Breast epithelium (tissue), 3 donors: ENCODE data around the gene HOOK1.

Source experiments
- CTCF ChIP-seq, 3 donors: fragments of 450-650 bp; IDR thresholded peaks; one replicate each; pipeline ENCODE4 v1.5.1; 2016 to 2017; ENCODE audit warnings: antibody characterized with exemption in 3 of 3, mild to moderate bottlenecking in 3 of 3, moderate library complexity in 3 of 3
- POLR2A ChIP-seq: fragments of 450-650 bp; IDR thresholded peaks from one replicate; pipeline ENCODE4 v1.6.1; 2016; ENCODE audit warnings: antibody characterized with exemption, mild to moderate bottlenecking, moderate library complexity
- POLR2AphosphoS5 ChIP-seq, 3 donors: sonication (generic); formaldehyde crosslinking; IDR thresholded peaks; one replicate each; pipeline ENCODE4 v1.6.1; 2017; ENCODE audit warnings: antibody characterized with exemption in 3 of 3

- TF ChIP-seq CTCF (IDR thresholded peaks at IDR 0.05) (no peak), POLR2AphosphoS5 (IDR thresholded peaks at IDR 0.05) (no peak), POLR2A (no peak)
These were observed 42.1 kb downstream of the HOOK1 start for GRCh38 chr1:59856725-59857338.
